Measurements from ENCODE around the gene DHX16.

The DHX16 gene

GRCh38 chr6:30717129-30717844, 44.5 kb upstream of the DHX16 start, which contains the start of gene MDC1:
Gene MDC1, minus strand, starts transcription at chr6:30717281. Its CDS starts 2,106 bp downstream, at chr6:30715175.
- H3K4me3 ChIP-seq (ENCODE audit: low read length), result peak within 1 kb of the TSS; percentile 81
- peak; percentile 31 for TF ChIP-seq CTCF (conservative IDR thresholded peaks at IDR 0.05; ENCODE audit: low read depth, low read length)
- peak; percentile 100 for DNase-seq (ENCODE audit: low read depth)

- peak overlapping the region; percentile 81 for H3K4me3 ChIP-seq (ENCODE audit: low read length)
- no peak for DNase-seq (ENCODE audit: low read depth)
- TF ChIP-seq CTCF (conservative IDR thresholded peaks at IDR 0.05; ENCODE audit: low read depth, low read length), result no peak
Observed at GRCh38 chr6:30716879-30717128, 44.0 kb upstream of the DHX16 start.

- TF ChIP-seq CTCF (conservative IDR thresholded peaks at IDR 0.05; ENCODE audit: low read depth, low read length), result no peak
- DNase-seq (ENCODE audit: low read depth), result no peak
- no peak overlapping the region for H3K4me3 ChIP-seq (ENCODE audit: low read length)
Observed at GRCh38 chr6:30714263-30714662, 41.5 kb upstream of the DHX16 start.

- no peak for TF ChIP-seq CTCF (conservative IDR thresholded peaks at IDR 0.05; ENCODE audit: low read depth, low read length)
- H3K4me3 ChIP-seq (ENCODE audit: low read length), result no peak overlapping the region
- DNase-seq (ENCODE audit: low read depth), result no peak
Observed at GRCh38 chr6:30712441-30712945, 39.7 kb upstream of the DHX16 start.

- no peak for TF ChIP-seq CTCF (conservative IDR thresholded peaks at IDR 0.05; ENCODE audit: low read depth, low read length)
- no peak for DNase-seq (ENCODE audit: low read depth)
- H3K4me3 ChIP-seq (ENCODE audit: low read length), result no peak overlapping the region
Observed at GRCh38 chr6:30711758-30712380, 39.1 kb upstream of the DHX16 start.

- no peak overlapping the region for H3K4me3 ChIP-seq (ENCODE audit: low read length)
- DNase-seq (ENCODE audit: low read depth), result no peak
- no peak for TF ChIP-seq CTCF (conservative IDR thresholded peaks at IDR 0.05; ENCODE audit: low read depth, low read length)
Observed at GRCh38 chr6:30709101-30709868, 36.5 kb upstream of the DHX16 start.
